GM12878 (cell line): Measurements from ENCODE around the gene TNIP3. TPM values are rescaled to one million over a fixed set of nuclear protein-coding genes. Genes with fewer than 3 reads are reported as not detected.

Source experiments
- EED ChIP-seq: sonication (generic); IDR thresholded peaks from 2 replicates; pipeline ENCODE4 v1.6.1; 2016; ENCODE audit warnings: antibody characterized with exemption, low read depth
- EGR1 ChIP-seq, 2 experiments: IDR thresholded peaks; 1 replicate in 1 of 2; 2 replicates in 1 of 2; pipeline ENCODE4 v1.6.1; 2011 to 2012; ENCODE audit warnings: low read depth in 2 of 2, low read length in 2 of 2, borderline replicate concordance in 1 of 2, mild to moderate bottlenecking in 1 of 2, moderate library complexity in 1 of 2
- IKZF2 ChIP-seq, 2 experiments: fragments of 450-650 bp; IDR thresholded peaks; 2 replicates each; pipeline ENCODE4 v1.6.1; 2017; ENCODE audit warnings: mild to moderate bottlenecking in 2 of 2, moderate library complexity in 2 of 2
- RUNX3 ChIP-seq: IDR thresholded peaks from 2 replicates; pipeline ENCODE4 v1.6.1; 2012; ENCODE audit warnings: low read length, inconsistent platforms
- SIN3A ChIP-seq: IDR thresholded peaks from 2 replicates; pipeline ENCODE4 v1.6.1; 2012; ENCODE audit warnings: low read depth, low read length, improper control_type of control experiment
- SPI1 ChIP-seq: IDR thresholded peaks from 2 replicates; pipeline ENCODE4 v1.6.1; 2011; ENCODE audit warnings: low read depth, mild to moderate bottlenecking, low read length, moderate library complexity, borderline replicate concordance; ENCODE audit not compliant: insufficient read depth
- STAT3 ChIP-seq: IDR thresholded peaks from 2 replicates; pipeline ENCODE4 v1.6.1; 2011; ENCODE audit warnings: low read depth, low read length, improper control_type of control experiment
- TBL1XR1 ChIP-seq: IDR thresholded peaks from 2 replicates; pipeline ENCODE4 v1.6.1; 2012; ENCODE audit warnings: low read depth, low read length, improper control_type of control experiment
- YBX1 ChIP-seq: fragments of 450-650 bp; IDR thresholded peaks from 2 replicates; pipeline ENCODE4 v1.6.1; 2016; ENCODE audit warnings: antibody characterized with exemption
- ZNF274 ChIP-seq: IDR thresholded peaks from one replicate; pipeline ENCODE4 v1.8.0; 2011; ENCODE audit not compliant: insufficient read length, insufficient read depth
- polyA plus RNA-seq, 11 experiments: library from polyadenylated mRNA; depleted of rRNA in 4 of 11; unstranded in 6 of 11; stranded (reverse) in 5 of 11; fragments of >200 nt; fragmentation: Nextera tagmentation in 4 of 11; fragmentation: Illumina TruSeq in 1 of 11; extraction: Ambion mirVana in 4 of 11; extraction: Trizol in 1 of 11; gene quantifications; 1 replicate in 1 of 11; 2 replicates in 10 of 11; pipeline versions ENCODE4 v1.2.1 to v1.2.3, GENCODE V29; 2011 to 2016; ENCODE audit warnings: inconsistent platforms in 2 of 11, missing spikeins in 2 of 11, low read depth in 1 of 11
- total RNA-seq, 4 experiments: library from RNA; depleted of rRNA in 3 of 4; stranded (reverse); fragments of >200 nt in 3 of 4; fragmentation: Illumina TruSeq in 1 of 4; extraction: Trizol in 1 of 4; gene quantifications; 2 replicates each; pipeline versions ENCODE4 v1.2.1 to v1.2.3, GENCODE V29; 2013 to 2021
- TF ChIP-seq, protein P1 (sequence below): fragments of 450-650 bp; conservative IDR thresholded peaks from 2 replicates; pipeline ENCODE4 v1.6.1; 2017; ENCODE audit warnings: mild to moderate bottlenecking, moderate library complexity
- TF ChIP-seq, protein P2 (sequence below): fragments of 450-650 bp; IDR thresholded peaks from 2 replicates; pipeline ENCODE4 v1.6.1; 2014; ENCODE audit warnings: mild to moderate bottlenecking
- TF ChIP-seq, protein P3 (sequence below): fragments of 450-650 bp; formaldehyde crosslinking; IDR thresholded peaks from 2 replicates; pipeline ENCODE4 v1.5.0; 2022; ENCODE audit warnings: mild to moderate bottlenecking, missing genetic modification characterization
- TF ChIP-seq, protein P4 (sequence below): IDR thresholded peaks from 2 replicates; pipeline ENCODE4 v1.6.1; 2011; ENCODE audit warnings: borderline replicate concordance, low read depth, mild to moderate bottlenecking, moderate library complexity, mixed read lengths, low read length; ENCODE audit not compliant: insufficient read depth; ENCODE audit errors: extremely low read length

Gene TNIP3
- total and polyA plus RNA-seq, 10 of the 15 experiments (the other 5 are each of a cell fraction or from before 2014, with no cell fraction given), result 0.21 to 1.4 (median 0.67) TPM

DNA sequence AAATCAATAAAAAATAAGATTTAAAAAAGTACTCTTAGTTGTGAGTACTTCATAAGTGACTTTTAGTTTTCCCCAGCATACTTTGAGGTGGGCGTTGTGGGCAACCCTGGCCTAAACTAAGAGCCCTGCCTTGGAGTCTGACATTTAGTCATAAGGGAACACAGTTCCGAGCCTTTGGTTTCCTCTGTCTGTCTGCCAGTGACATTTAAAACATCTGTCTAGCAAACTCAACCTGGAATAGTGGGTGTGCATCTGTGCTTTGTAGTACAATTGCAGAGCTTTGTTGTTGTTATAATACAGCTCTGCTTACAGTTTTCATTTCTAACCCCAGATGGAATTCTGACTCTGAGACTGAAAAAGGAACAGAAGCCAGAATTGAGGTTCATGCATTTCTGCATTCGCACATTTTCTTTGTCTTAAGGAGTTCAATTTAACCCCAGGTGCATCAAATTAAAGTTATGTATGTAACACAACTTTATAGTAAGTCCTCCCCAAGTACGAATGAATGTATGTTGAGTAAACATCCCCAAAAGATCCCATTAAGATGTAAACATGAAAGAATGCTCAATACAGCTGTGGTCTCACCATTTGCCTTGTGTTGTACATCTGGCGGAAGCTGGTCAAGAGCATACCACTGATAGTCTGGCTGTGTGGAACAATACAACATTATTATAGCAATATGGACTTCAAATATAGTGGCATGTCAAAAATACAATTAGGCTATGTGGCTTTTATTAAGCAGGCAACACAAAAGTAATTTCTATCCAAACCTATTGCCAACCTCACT lies 25.9 kb downstream of the TNIP3 start (continued):
- TF ChIP-seq SIN3A, result no peak
- no peak for TF ChIP-seq IKZF2 (IDR thresholded peaks at IDR 0.05)
- no peak for TF ChIP-seq YBX1
- TF ChIP-seq, protein P1, sequence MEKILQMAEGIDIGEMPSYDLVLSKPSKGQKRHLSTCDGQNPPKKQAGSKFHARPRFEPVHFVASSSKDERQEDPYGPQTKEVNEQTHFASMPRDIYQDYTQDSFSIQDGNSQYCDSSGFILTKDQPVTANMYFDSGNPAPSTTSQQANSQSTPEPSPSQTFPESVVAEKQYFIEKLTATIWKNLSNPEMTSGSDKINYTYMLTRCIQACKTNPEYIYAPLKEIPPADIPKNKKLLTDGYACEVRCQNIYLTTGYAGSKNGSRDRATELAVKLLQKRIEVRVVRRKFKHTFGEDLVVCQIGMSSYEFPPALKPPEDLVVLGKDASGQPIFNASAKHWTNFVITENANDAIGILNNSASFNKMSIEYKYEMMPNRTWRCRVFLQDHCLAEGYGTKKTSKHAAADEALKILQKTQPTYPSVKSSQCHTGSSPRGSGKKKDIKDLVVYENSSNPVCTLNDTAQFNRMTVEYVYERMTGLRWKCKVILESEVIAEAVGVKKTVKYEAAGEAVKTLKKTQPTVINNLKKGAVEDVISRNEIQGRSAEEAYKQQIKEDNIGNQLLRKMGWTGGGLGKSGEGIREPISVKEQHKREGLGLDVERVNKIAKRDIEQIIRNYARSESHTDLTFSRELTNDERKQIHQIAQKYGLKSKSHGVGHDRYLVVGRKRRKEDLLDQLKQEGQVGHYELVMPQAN, result no peak
- TF ChIP-seq, protein P2, sequence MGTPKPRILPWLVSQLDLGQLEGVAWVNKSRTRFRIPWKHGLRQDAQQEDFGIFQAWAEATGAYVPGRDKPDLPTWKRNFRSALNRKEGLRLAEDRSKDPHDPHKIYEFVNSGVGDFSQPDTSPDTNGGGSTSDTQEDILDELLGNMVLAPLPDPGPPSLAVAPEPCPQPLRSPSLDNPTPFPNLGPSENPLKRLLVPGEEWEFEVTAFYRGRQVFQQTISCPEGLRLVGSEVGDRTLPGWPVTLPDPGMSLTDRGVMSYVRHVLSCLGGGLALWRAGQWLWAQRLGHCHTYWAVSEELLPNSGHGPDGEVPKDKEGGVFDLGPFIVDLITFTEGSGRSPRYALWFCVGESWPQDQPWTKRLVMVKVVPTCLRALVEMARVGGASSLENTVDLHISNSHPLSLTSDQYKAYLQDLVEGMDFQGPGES, result no peak
- TF ChIP-seq, protein P3, sequence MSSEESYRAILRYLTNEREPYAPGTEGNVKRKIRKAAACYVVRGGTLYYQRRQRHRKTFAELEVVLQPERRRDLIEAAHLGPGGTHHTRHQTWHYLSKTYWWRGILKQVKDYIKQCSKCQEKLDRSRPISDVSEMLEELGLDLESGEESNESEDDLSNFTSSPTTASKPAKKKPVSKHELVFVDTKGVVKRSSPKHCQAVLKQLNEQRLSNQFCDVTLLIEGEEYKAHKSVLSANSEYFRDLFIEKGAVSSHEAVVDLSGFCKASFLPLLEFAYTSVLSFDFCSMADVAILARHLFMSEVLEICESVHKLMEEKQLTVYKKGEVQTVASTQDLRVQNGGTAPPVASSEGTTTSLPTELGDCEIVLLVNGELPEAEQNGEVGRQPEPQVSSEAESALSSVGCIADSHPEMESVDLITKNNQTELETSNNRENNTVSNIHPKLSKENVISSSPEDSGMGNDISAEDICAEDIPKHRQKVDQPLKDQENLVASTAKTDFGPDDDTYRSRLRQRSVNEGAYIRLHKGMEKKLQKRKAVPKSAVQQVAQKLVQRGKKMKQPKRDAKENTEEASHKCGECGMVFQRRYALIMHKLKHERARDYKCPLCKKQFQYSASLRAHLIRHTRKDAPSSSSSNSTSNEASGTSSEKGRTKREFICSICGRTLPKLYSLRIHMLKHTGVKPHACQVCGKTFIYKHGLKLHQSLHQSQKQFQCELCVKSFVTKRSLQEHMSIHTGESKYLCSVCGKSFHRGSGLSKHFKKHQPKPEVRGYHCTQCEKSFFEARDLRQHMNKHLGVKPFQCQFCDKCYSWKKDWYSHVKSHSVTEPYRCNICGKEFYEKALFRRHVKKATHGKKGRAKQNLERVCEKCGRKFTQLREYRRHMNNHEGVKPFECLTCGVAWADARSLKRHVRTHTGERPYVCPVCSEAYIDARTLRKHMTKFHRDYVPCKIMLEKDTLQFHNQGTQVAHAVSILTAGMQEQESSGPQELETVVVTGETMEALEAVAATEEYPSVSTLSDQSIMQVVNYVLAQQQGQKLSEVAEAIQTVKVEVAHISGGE (CRISPR knock-in tag), result no peak
- TF ChIP-seq STAT3, result no peak
- TF ChIP-seq, protein P4, sequence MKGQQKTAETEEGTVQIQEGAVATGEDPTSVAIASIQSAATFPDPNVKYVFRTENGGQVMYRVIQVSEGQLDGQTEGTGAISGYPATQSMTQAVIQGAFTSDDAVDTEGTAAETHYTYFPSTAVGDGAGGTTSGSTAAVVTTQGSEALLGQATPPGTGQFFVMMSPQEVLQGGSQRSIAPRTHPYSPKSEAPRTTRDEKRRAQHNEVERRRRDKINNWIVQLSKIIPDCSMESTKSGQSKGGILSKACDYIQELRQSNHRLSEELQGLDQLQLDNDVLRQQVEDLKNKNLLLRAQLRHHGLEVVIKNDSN, result no peak
- no peak for TF ChIP-seq TBL1XR1
- TF ChIP-seq SPI1, result no peak
- 0 out of 2 replicates have a peak, but pooled peaks have one; percentile 37 for TF ChIP-seq EED
- TF ChIP-seq ZNF274, result no peak
- peak in 1 of 2 experiments; percentile 9; a peak in 1 of 3 replicates for TF ChIP-seq EGR1 (IDR thresholded peaks at IDR 0.05; ENCODE audit: borderline replicate concordance in 1 of 2, low read depth in 2 of 2, low read length in 2 of 2)
- TF ChIP-seq RUNX3, result peak; percentile 79
